ENCODE data around the gene ANKS1A.
"Not testable (repeated sequence)": the region's sequence is repeated elsewhere in the genome, so short reads cannot be mapped to it uniquely, and the experiment has no call there.

ANKS1A gene

DNA sequence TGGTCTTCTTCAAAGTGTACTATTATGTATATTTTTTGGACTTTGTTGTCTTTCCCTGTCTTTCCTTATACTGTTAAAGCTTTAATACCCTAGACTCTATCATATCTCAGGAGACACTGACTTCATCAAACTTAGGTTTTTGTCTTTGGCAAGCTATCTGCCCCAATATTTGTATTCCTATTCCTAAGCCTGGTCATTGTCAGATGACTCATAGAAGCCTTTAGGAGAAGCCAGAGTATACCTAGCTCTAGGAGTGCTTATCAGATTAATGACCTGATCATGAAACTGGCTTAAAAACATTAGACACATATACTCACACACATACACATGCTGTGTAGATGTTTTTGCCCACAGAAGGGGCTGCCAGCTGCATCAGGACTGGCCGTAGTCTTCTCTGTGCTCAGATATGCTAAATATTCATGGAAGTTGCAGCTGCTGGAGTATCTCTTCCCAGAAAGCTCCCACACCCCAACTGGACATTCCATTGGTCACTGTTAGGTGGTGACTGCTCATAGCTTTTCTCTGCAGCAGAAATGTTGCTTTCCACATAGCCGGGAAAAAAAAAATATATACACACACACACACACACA, 102.0 kb downstream of the ANKS1A start:
- no peak for DNase-seq (ENCODE audit: low spot score)

DNA sequence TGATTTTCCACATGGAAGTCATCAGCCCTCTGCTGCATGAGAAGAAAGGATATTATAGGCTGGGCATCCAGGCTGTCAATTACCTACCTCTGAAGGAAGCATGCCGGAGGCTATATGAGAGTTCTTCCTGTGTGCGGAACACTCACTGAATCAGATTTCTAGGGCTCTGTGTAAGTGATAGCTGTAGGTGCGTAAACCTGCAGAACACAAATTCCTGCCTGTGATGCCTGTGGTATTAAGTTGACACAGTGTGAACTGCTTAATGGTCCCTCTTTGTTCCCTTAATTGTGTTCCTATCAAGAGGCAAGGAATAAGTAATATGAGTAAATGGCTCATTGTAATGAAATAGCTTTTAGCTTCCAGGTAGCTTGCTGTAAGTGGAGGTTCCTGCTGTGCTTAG, 103.3 kb downstream of the ANKS1A start:
- DNase-seq (ENCODE audit: low spot score): no peak

DNA sequence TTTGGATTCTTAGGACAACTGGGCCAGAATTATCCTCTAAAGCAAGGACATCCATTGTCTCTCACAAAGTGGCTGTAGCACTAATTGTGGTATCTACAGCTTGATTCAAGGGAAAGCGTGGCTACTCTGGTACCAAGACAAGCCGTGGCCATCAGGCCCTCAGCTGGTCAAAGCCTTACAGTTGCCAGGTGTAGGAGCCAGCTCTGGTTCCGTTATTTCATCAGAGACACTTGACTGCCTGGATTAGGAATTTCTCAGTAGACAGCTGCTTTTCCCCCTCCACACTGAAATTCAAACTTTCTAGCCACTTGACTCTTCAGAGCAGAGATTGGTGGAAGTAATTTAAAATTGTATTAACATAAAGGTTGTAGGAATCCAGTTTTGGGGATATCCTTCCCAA, 104.2 kb downstream of the ANKS1A start:
- no peak for DNase-seq (ENCODE audit: low spot score)

DNA sequence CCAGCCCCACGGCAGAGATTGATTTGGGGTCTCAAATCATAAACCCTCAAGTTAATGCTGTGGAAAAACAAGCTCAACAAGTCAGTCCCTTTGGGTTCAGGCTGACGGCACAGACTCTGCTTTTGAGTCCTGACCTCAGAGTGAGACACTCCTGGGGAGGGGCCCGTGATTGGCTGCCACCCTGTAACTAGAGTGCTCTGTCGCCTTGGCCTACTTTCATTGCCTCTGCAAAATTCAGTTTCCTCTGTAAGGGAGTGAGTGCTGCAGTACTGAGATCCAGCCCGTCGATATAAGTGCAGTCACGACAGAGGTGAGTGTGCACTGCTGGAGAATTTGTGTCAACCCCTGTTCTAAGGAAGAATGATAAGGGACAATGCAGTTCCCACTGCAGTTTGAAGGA, 105.6 kb downstream of the ANKS1A start:
- DNase-seq (ENCODE audit: low spot score): no peak

DNA sequence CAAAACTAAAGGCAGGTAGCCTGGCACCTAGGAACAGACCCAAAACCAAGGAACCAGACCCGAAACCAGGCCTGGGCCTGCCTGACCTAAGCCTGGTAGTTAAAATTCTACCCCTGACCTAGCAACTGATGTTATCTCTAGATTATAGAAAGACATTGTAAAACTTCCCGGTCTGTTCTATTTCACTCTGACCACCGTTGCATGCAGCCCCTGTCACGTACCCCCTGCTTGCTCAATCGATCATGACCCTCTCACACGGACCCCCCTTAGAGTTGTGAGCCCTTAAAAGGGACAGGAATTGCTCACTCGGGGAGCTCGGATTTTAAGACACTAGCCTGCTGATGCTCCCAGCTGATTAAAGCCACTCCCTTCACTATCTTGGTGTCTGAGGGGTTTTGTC, 109.4 kb downstream of the ANKS1A start:
- peak; percentile 78 for DNase-seq (ENCODE audit: low spot score)

DNA sequence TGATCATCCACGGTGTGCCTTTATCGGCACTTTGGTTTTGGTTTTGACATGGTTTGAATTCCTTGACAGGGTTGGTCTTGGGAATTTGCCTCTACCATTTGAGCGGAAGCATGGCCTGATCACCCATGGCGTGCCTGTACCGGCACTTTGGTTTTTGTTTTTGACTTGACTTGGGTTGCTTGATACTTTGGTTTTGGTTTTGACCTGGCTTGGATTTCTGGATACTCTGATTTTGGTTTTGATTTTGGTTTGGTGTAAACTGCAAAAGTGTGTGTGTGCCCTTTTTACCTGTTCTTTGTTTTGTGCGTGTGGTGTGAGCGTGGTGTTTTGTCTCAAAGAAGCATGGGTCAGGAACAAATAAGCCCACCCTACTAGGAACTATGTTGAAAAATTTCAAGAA, 110.1 kb downstream of the ANKS1A start:
- not testable (repeated sequence) for DNase-seq (ENCODE audit: low spot score)

DNA sequence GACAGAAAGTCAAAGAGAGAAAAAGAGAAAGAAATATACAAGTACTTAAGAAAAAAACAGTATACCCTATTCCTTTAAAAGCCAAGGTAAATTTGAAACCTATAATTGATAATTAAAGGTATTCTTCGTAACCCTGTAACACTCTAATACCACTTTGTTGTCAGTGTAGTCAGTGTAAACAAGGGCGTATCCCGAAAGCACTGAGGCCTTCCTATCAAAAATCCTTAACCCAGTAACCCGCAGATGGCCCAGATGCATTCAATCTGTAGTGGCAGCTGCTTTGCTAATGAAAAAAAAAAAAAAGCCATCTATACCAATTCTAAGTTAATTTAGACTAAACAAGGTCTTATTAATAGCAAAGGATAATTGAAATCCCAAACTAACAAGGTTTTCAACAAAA, 110.9 kb downstream of the ANKS1A start:
- not testable (repeated sequence) for DNase-seq (ENCODE audit: low spot score)

DNA sequence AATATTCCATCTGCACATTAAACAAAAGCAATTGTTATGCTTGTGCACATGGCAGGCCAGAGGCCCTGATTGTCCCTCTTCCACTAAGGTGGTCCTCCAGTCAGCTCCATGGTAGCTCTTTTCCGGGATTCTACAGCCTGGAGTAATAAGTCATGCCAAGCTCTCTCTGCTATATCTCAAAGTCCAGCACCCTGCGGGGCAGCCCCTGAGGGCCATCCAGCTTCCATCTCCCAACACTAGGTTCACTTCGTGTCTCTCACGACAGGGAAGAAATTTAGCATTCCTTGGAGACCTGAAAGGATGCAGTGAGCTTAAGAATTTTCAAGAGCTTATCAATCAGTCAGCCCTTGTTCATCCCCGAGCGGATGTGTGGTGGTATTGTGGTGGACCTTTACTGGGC, 112.3 kb downstream of the ANKS1A start:
- DNase-seq (ENCODE audit: low spot score): not testable (repeated sequence)

DNA sequence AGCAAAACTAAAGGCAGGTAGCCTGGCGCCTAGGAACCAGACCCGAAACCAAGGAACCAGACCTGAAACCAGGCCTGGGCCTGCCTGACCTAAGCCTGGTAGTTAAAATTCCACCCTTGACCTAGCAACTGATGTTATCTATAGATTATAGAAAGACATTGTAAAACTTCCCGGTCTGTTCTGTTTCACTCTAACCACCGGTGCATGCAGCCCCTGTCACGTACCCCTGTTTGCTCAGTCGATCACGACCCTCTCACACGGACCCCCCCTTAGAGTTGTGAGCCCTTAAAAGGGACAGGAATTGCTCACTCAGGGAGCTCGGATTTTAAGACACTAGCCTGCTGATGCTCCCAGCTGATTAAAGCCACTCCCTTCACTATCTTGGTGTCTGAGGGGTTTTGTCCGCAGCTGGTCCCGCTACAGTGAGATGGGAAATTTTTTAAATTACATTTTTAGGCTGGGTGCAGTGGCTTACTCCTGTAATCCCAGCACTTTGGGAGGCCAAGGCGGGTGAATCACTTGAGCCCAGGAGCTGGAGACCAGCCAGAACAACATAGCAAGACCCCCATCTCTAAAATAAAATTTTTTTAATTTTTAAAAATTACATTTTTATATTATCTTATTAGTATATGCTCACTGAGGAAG, 115.0 kb downstream of the ANKS1A start:
- DNase-seq (ENCODE audit: low spot score): peak; percentile 92

DNA sequence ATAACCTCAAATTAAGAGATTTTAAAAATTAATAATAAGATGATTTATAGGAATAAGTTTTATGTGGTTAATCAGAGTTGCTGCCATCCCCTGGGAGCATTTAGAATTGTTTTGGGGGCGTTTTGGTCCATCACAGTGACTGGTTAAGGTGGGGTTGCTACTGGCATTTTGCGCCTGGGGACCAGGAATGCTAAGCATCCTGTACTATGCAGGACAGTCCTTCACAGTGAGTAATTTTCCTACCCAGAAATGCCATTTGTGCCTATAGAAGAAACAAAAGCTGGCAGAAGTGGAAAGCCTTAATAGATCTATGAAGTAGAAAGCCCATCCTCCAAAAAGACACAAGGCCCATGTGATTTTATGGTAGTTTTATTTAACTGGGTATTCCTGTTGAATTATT, 118.0 kb downstream of the ANKS1A start:
- no peak for DNase-seq (ENCODE audit: low spot score)

DNA sequence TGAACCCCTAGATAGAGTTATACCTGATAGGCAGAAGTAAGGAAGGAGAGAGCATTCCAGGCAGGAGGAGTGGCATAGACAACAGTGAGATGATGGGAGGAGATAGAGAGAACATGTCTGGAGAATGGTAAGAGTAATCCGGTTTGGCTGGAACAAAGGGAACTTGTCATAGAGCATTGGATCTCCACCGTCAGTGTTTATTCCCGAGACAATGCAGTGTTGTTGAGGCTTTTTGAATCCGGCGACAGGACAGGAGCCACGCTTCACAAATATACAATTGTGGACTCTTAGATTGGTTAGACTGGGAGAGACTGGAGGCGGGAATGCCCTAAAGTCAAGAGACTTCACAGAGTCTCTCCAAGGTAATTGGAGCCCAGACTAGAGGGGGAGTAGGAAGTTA, 119.8 kb downstream of the ANKS1A start:
- peak; percentile 19 for DNase-seq (ENCODE audit: low spot score)

DNA sequence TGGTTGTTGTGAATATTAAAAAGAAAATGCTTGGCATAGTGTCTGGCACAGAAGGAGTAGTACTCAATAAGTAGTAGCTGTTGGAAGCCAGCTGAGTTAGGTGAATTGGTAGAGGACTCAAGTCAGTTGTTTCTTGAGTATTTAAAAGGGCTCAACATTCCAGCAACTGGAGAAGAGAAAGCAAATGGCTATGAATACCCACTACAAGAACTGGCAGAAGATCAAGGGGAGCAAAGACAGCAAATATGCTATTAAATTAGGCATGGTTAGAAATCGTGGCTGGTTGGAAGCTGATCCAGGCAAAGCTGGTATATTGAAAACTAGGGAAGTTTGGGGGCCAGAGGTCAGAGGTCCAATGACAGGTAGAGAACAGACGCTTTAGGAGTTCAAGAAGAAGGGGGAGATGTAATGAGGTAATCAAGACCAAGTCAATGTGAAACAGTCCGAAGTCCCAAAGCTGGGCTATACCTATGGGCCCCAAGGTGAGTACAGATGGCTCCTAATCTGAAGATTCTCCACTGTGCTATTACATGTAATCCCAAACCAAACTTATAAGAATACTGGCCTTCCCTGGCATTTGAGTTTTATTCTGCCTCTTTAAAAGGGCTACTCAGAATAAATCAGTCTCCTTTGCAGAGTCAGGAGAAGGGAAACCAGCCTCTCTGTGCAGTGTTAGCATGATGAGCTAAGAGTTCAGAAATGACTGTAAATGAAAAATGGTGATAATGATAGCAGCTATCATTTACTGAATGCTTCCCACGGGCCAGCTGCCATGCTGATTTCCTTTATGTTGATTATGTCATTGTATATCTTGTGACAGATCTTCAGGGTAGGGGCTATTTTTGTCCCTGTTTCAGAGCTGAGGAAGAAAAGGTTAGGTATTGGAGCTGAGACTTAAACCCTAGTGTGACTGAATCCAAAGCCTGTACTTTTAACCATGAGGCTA, 122.3 kb downstream of the ANKS1A start:
- no peak for DNase-seq (ENCODE audit: low spot score)

DNA sequence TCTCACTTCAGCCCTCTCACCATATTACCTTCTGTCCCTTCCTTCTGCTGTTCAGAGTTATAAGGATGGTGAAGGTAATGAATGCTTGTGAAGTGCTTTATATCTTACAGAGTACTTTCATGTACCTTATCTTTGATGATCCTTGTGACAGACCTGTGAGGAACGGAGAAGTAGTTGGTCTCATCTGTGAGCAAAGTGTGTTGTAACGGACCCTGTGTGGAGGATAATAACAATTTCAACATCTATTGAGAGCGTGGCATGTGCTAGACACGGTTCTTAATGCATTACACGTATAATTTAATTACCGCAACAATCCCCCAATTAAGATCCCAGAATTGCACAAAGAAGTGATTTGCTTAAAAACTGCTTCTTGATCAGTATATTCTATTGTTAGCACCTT, 124.6 kb downstream of the ANKS1A start:
- DNase-seq (ENCODE audit: low spot score): no peak

DNA sequence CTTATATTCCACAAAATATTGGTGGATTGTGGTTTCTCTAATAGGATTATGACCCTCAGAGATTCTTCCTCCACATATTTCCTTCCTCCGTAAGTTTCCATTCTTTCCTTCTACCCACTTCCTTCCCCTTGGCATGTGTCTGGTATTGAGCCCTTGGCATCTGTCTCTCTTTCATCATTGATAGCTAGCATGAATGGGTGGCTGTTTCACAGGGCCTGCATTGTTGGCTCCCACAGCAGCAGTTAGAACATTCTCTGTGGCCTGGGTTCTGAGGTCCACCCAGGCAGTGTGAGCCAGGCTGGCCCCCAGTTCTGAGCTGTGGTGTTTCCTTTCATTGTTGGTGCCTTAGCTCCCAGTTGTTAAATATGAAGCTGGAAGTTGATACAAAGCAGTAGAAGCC, 125.3 kb downstream of the ANKS1A start:
- no peak for DNase-seq (ENCODE audit: low spot score)

DNA sequence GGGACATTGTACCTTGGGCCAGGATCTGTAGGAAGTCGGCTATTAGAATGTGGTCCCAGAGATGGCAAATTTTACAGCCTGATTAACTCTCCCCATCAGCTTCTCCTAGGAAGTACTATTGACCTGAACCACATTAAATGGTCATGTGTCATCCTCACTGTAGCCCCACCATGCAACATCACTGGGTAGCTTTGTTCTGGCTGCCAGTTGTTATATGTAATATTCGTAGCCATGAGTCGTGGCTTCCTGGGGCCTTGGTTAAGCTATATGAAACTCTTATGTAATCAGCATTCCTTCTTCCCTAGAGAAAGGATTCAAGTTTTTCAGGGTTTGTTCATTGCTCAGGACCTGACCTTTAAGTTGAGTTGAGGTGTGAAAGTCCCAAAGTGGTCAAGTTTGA, 125.7 kb downstream of the ANKS1A start:
- DNase-seq (ENCODE audit: low spot score): no peak

DNA sequence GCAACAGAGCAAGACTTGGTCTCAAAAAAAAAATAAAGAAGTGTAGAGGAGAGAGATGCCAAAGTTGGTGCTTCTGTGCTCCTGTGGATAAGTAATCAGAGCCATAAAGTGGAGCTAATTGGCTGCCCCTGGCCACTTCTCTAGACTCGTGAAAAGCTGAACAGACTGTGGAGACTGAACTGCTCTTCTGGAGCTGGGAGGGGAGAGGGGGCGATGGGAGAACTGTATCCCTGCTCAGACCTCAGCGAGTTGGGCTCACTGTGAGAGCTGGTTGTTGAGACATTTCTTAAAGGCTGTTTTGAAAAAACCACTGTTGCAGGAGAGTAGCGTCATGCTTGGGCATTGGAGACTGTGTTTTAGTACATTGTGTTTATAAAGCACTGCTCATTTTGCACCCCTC, 126.4 kb downstream of the ANKS1A start:
- DNase-seq (ENCODE audit: low spot score): no peak

DNA sequence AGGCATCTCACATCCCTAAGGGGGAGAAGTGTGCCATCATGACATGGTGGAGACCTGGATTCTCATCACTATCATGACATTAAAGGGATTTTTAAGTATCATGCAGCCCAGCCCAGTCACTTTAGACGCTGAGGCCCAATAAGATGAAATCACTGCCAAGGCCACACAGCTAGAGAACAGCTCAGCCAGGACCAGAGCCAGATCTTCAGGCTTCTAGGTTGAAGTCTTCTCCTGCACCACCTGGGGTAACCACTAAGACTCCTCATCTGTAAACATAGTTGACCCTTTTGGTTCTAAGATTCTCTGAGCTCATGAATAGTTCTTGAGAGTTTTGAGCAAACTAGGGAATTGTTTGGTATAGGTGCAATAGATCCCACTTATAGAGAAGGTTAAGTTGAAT, 126.9 kb downstream of the ANKS1A start:
- DNase-seq (ENCODE audit: low spot score): no peak

DNA sequence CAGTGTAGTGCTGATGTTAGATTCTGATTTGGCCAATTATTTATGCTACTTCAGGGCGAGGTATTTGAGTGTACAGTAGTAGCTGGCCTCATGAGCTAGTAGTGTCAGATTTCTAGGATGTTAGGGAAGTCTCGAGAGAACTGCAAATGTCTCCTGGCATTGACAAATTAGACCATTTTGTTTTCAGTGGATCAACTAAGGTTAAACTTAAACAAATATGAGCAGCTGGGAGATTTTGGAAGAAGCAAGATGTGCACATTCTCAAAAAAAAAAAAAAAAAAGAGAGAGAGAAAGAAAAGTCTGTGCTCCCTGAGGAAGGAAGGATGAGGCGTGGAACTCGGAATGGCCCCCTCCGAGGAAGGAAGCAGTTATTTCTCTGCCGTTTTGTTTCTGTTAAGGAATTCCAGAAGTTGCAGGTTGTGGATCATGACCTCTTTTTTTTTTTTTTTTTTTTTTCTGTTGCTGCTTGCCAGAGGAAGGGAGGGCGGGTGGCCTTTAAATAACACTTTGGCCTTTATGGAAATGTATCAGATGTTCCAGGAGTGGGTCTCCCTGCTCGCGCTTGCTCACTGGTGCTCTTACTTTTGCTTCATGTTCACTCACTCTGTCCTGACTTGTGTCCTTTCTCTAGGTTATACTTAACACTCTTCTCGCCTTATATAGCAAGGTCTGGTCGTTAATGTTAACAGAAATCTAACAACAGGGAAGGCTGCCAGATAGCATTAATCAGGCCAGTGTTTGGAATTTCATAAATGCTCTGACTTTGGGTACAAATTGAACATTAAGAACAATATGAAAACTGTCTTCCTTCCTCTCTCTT, 127.7 kb downstream of the ANKS1A start:
- DNase-seq (ENCODE audit: low spot score): no peak

DNA sequence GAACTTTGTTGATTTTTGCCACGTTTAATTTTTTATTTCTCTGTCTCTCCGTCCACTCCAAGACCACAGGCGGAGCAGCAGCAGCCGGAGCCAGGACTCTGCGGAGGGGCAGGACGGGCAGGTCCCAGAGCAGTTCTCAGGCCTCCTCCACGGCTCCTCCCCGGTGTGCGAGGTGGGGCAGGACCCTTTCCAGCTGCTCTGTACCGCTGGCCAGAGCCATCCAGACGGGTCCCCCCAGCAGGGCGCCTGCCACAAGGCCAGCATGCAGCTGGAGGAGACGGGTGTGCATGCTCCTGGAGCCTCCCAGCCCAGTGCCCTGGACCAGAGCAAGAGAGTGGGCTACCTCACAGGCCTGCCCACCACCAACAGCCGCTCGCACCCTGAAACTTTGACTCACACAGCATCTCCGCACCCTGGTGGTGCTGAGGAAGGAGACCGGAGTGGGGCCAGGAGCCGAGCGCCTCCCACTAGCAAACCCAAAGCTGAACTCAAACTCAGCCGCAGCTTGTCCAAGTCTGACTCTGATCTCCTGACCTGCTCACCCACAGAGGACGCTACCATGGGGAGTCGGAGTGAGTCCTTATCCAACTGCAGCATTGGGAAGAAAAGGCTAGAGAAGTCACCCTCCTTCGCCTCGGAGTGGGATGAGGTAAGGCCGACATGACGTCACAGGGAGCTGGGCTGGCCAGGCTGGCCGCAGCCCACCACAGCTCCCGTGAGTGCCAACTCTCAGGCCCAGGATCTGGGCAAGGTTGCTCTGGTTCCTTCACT, 128.5 kb downstream of the ANKS1A start:
- DNase-seq (ENCODE audit: low spot score): no peak

DNA sequence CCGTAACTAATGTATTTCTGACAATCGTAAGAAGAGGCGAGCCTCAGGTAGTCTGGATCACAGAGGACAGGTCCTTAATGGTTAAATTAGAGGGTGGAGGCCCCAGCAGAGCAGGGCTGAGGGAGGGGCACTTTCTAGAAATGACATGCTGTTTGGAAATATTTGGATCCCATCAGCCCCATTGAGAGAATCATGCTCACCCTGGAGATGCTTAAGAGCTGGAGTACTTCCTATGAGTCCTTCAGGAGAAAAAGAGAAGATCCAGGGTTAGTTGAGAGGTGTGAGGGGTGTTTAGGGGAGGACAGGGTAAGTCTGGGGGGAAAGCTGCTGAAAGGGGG, 129.1 kb downstream of the ANKS1A start:
- no peak for DNase-seq (ENCODE audit: low spot score)

DNA sequence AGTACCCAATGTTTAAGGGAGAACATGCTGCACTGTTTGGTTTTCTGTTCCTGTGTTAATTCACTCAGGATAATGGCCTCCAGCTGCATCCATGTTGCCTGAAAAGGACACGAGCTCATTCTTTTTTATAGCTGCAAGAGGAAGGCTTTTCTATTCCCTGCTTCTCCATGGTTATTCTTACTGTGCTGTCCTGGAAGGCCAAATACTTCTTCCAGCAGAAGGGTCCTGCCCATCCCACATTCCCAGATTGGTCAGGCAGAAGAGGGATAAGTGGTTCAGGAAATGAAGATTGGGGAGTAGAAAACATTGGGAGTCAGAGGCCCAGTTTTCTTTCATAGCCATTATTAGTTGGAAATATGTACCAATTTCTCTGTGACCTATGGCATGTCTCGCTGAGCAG, 129.7 kb downstream of the ANKS1A start:
- no peak for DNase-seq (ENCODE audit: low spot score)

All from SK-N-DZ (cell line).